Measurements from ENCODE around the gene CCNY. TPM values are rescaled to one million over a fixed set of nuclear protein-coding genes. Genes with fewer than 3 reads are reported as not detected.

Gene CCNY
- total RNA-seq, 1 experiment from 2014 or later: 59.1 TPM

DNA sequence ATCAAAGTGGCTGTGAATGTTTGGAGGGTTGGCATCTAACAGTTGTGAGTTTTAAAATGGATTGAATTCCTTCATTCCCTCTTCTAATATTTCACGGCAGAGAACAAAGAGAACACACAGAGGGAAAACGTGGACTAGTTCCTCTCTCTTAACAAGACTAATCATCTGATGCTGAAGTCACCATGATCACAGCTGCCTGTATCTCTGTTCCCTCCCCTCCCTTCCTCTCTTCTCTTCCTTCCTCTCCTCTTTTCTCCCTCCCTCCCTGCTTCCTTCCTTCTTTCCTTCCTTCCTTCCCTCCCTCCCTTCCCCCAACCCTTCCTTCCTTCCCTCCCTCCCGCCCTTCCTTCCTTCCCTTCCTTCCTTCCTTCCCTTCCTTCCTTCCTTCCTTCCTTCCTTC is 258.8 kb downstream of the CCNY start:
- CTCF ChIA-PET: no interaction called here
- no peak for DNase-seq
- peaks cover 56% of the 10 kb centered on the region for H3K27me3 Mint-ChIP-seq (ENCODE audit: unreplicated experiment)
- no peaks in the 10 kb centered on the region for H3K4me1 Mint-ChIP-seq (ENCODE audit: low read depth, unreplicated experiment)
- no peak overlapping the region for H3K27ac Mint-ChIP-seq (ENCODE audit: unreplicated experiment)
- H3K4me3 Mint-ChIP-seq (ENCODE audit: low read depth, unreplicated experiment): no peak overlapping the region
- H3K9me3 Mint-ChIP-seq (ENCODE audit: low read depth, unreplicated experiment): peaks cover 2% of the 10 kb centered on the region
- no TSS peak for BruUV-seq (replicated peaks)
- no peaks in the 10 kb centered on the region for H3K36me3 Mint-ChIP-seq (ENCODE audit: insufficient read depth, unreplicated experiment)
- intact Hi-C loops (cut with micrococcal nuclease; ENCODE audit: unreplicated experiment): no loop called here
- TF ChIP-seq, protein P1, sequence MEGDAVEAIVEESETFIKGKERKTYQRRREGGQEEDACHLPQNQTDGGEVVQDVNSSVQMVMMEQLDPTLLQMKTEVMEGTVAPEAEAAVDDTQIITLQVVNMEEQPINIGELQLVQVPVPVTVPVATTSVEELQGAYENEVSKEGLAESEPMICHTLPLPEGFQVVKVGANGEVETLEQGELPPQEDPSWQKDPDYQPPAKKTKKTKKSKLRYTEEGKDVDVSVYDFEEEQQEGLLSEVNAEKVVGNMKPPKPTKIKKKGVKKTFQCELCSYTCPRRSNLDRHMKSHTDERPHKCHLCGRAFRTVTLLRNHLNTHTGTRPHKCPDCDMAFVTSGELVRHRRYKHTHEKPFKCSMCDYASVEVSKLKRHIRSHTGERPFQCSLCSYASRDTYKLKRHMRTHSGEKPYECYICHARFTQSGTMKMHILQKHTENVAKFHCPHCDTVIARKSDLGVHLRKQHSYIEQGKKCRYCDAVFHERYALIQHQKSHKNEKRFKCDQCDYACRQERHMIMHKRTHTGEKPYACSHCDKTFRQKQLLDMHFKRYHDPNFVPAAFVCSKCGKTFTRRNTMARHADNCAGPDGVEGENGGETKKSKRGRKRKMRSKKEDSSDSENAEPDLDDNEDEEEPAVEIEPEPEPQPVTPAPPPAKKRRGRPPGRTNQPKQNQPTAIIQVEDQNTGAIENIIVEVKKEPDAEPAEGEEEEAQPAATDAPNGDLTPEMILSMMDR (IDR thresholded peaks at IDR 0.05; ENCODE audit: unreplicated experiment): no peak

DNA sequence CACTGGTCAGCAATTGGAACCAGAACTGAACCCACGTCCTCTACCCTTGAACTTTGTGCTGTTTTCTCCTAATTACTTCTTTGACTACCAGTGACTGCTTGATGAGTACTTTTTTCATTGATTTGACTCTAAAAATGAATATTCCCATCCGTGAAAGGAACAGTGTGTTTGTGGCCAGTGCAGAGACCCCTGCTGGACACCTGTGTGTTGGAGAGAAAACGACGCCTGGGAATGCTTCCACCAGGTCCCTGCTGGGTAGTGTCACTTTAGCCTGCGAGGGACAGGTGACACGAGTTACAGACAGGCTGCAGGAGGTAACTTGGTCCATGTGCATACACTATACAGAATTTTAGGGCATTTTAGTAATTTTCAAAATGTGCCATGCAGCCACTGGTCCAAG is 262.1 kb downstream of the CCNY start:
- DNase-seq: peak; percentile 35
- H3K4me3 Mint-ChIP-seq (ENCODE audit: low read depth, unreplicated experiment): no peak overlapping the region
- H3K36me3 Mint-ChIP-seq (ENCODE audit: insufficient read depth, unreplicated experiment): no peaks in the 10 kb centered on the region
- TF ChIP-seq, protein P1 (IDR thresholded peaks at IDR 0.05; ENCODE audit: unreplicated experiment): peak; percentile 32
- peaks cover 68% of the 10 kb centered on the region for H3K27me3 Mint-ChIP-seq (ENCODE audit: unreplicated experiment)
- no peaks in the 10 kb centered on the region for H3K9me3 Mint-ChIP-seq (ENCODE audit: low read depth, unreplicated experiment)
- no peaks in the 10 kb centered on the region for H3K4me1 Mint-ChIP-seq (ENCODE audit: low read depth, unreplicated experiment)
- CTCF ChIA-PET: no interaction called here
- no peak overlapping the region for H3K27ac Mint-ChIP-seq (ENCODE audit: unreplicated experiment)
- no TSS peak for BruUV-seq (replicated peaks)
- intact Hi-C loops (cut with micrococcal nuclease; ENCODE audit: unreplicated experiment): loop anchor here (2.0 kb wide), 1 partner anchor 358 kb away; no protein-coding TSS in a partner anchor

DNA sequence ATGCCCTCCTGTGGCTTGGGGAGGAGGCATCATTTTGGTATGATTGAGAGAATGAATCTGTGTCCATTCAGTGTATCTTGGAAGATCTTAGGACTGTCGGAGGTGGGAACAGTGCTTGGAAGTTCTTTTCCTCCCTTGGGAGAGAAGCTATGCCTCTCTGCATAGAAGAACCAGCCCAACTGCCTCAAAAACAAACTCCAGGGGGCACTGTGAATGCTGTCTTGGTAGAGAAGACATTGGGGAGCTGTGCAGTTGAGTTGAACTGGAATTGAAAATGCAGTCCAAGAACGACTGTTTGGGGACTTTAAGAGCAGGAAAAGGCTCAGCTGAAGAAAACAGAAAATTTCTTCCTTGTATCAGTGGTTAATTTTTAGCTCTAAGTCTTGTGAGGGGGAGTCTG is 263.9 kb downstream of the CCNY start:
- H3K36me3 Mint-ChIP-seq (ENCODE audit: insufficient read depth, unreplicated experiment): no peaks in the 10 kb centered on the region
- TF ChIP-seq, protein P1 (IDR thresholded peaks at IDR 0.05; ENCODE audit: unreplicated experiment): no peak
- peaks cover 76% of the 10 kb centered on the region for H3K27me3 Mint-ChIP-seq (ENCODE audit: unreplicated experiment)
- intact Hi-C loops (cut with micrococcal nuclease; ENCODE audit: unreplicated experiment): no loop called here
- H3K4me1 Mint-ChIP-seq (ENCODE audit: low read depth, unreplicated experiment): no peaks in the 10 kb centered on the region
- no peak overlapping the region for H3K4me3 Mint-ChIP-seq (ENCODE audit: low read depth, unreplicated experiment)
- no peak overlapping the region for H3K27ac Mint-ChIP-seq (ENCODE audit: unreplicated experiment)
- CTCF ChIA-PET: interaction anchor here (0.6 to 0.7 kb wide), 2 partner anchors 136 to 597 kb away, joined by 3 to 4 read pairs; no protein-coding TSS in a partner anchor
- no TSS peak for BruUV-seq (replicated peaks)
- H3K9me3 Mint-ChIP-seq (ENCODE audit: low read depth, unreplicated experiment): no peaks in the 10 kb centered on the region
- no peak for DNase-seq

DNA sequence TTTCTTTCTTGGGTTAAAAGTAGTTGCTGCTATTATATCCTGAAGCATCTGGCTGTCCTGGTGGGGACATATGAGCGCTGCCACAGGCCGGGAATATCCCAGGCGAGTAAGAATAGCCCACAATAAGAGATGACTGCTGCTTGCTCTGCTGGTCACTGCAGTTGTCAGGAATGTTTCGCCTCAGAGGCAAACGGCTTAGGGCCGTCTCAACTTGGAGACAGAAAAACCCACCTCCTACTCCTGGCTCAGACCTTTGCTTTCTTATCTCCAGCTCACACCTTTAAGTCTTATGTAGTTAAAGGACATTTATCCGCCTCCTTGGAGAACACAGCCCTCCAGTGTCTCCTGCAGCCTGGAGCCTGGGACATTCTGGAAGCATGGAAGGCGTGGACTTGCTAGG is 268.9 kb downstream of the CCNY start, which contains the start of gene GJD4:
Gene GJD4 (plus strand): TSS at position 151 of the 400 bp plus-strand sequence. CDS start 227 bp downstream, at position 378.
- CTCF ChIA-PET: no interaction called here
- TF ChIP-seq, protein P1 (IDR thresholded peaks at IDR 0.05; ENCODE audit: unreplicated experiment): no peak
- intact Hi-C loops (cut with micrococcal nuclease; ENCODE audit: unreplicated experiment): no loop called here
- DNase-seq: no peak
- no TSS peak for BruUV-seq (replicated peaks)
- no peaks in the 10 kb centered on the region for H3K4me1 Mint-ChIP-seq (ENCODE audit: low read depth, unreplicated experiment)
- no peak within 1 kb of the TSS for H3K27ac Mint-ChIP-seq (ENCODE audit: unreplicated experiment)
- no peak within 1 kb of the TSS for H3K4me3 Mint-ChIP-seq (ENCODE audit: low read depth, unreplicated experiment)
- no peaks in the 10 kb centered on the region for H3K9me3 Mint-ChIP-seq (ENCODE audit: low read depth, unreplicated experiment)
- no peaks in the 10 kb centered on the region for H3K36me3 Mint-ChIP-seq (ENCODE audit: insufficient read depth, unreplicated experiment)
- H3K27me3 Mint-ChIP-seq (ENCODE audit: unreplicated experiment): peaks cover 61% of the 10 kb centered on the region

All from Calu3 (cell line).